HepG2 (cell line): ENCODE data around the gene GRIK4. TPM values are rescaled to one million over a fixed set of nuclear protein-coding genes. Genes with fewer than 3 reads are reported as not detected.
A peak's percentile ranks its signal among the peaks of the same experiment; 100 is the strongest.

Source experiments
- ATAC-seq: fragments of 200-7000 bp; cut with Tn5 transposase; 3 replicates; pipeline ENCODE4 v1.9.1; 2020; ENCODE audit warnings: mild to moderate bottlenecking, moderate library complexity
- BruUV-seq: library from RNA; stranded (reverse); fragments of 400-500 nt; replicated peaks from 2 replicates; lab custom pipeline; 2021; lab: Mats Ljungman, UMichigan
- CTCF ChIA-PET: fragments of 300-600 bp; formaldehyde crosslinking; extraction: SDS; loops from one replicate; lab custom pipeline; 2021; ENCODE audit warnings: low total read pairs, inconsistent platforms, low intra/inter-chr PET ratio; lab: Yijun Ruan, JAX
- POLR2A ChIA-PET: fragments of 350-600 bp; sonication (Branson Sonifier 250); formaldehyde crosslinking; loops from one replicate; lab custom pipeline; 2020; ENCODE audit warnings: antibody characterized with exemption, inconsistent platforms; lab: Yijun Ruan, JAX
- DNase-seq: peaks from one replicate; pipeline ENCODE4 v3.0.0-alpha.2; 2015; ENCODE audit warnings: low spot score
- FAIRE-seq: peaks from 3 replicates; lab custom pipeline; 2011; peaks lifted over from hg19 to GRCh38; lab: Jason Lieb, UNC
- H2AFZ ChIP-seq: one replicate; pipeline ENCODE4 v1.6.1; 2011; ENCODE audit warnings: low read length, inconsistent platforms
- H3K27ac ChIP-seq: fragments of 300-600 bp; 3 replicates; pipeline ENCODE4 v1.8.0; 2011; ENCODE audit warnings: mixed run types, mild to moderate bottlenecking, mixed read lengths, low read length, inconsistent platforms; ENCODE audit not compliant: insufficient read depth; ENCODE audit errors: extremely low read length
- H3K27me3 ChIP-seq, 2 experiments: fragments of 200-600 bp in 1 of 2; 2 replicates in 1 of 2; 3 replicates in 1 of 2; pipeline versions ENCODE4 v1.6.0 to v1.8.0; 2011; ENCODE audit warnings: low read length in 2 of 2, mild to moderate bottlenecking in 2 of 2, moderate library complexity in 2 of 2, inconsistent platforms in 1 of 2; ENCODE audit not compliant: insufficient read depth in 2 of 2, control insufficient read depth in 1 of 2
- H3K36me3 ChIP-seq, 2 experiments: fragments of 200-600 bp in 1 of 2; replicated peaks in 1 of 2; 2 replicates in 1 of 2; 3 replicates in 1 of 2; pipeline versions ENCODE4 v1.5.1 to v1.8.0; 2011; ENCODE audit warnings: low read length in 2 of 2, inconsistent platforms in 1 of 2; ENCODE audit not compliant: insufficient read depth in 2 of 2, control insufficient read depth in 1 of 2
- H3K4me1 ChIP-seq: 2 replicates; pipeline ENCODE4 v1.5.1; 2012; ENCODE audit warnings: low read length, inconsistent platforms; ENCODE audit not compliant: insufficient read depth
- H3K4me2 ChIP-seq: 2 replicates; pipeline ENCODE4 v1.6.0; 2011; ENCODE audit warnings: low read depth, low read length, inconsistent platforms
- H3K4me3 ChIP-seq, 3 experiments: fragments of 200-600 bp in 1 of 3; sonication (generic), shearing (Covaris generic) in 1 of 3; replicated peaks in 1 of 3; 2 replicates each; pipeline ENCODE4 v1.5.1; 2011 to 2016; ENCODE audit warnings: low read length in 3 of 3, inconsistent platforms in 2 of 3, low read depth in 2 of 3, mild to moderate bottlenecking in 2 of 3, control low read depth in 1 of 3, mixed read lengths in 1 of 3; ENCODE audit not compliant: insufficient read depth in 1 of 3
- H3K79me2 ChIP-seq: one replicate; pipeline ENCODE4 v1.6.1; 2011; ENCODE audit warnings: low read length, inconsistent platforms; ENCODE audit not compliant: insufficient read depth
- H3K9ac ChIP-seq: 2 replicates; pipeline ENCODE4 v1.6.0; 2011; ENCODE audit warnings: mild to moderate bottlenecking, low read depth, low read length, inconsistent platforms; ENCODE audit not compliant: insufficient read depth
- H3K9me3 ChIP-seq: 2 replicates; pipeline ENCODE4 v1.5.1; 2012; ENCODE audit warnings: mild to moderate bottlenecking, low read length
- H4K20me1 ChIP-seq: 2 replicates; pipeline ENCODE4 v1.6.0; 2011; ENCODE audit warnings: inconsistent platforms, mild to moderate bottlenecking, low read length, moderate library complexity; ENCODE audit not compliant: insufficient read depth
- AGO1 ChIP-seq: fragments of 200-400 bp; formaldehyde crosslinking; IDR thresholded peaks from 2 replicates; pipeline ENCODE4 v1.6.1; 2017; ENCODE audit warnings: mild to moderate bottlenecking, low read depth, low read length, moderate library complexity; ENCODE audit not compliant: poor library complexity, severe bottlenecking
- AKAP8 ChIP-seq: sonication (generic); formaldehyde crosslinking; IDR thresholded peaks from 2 replicates; pipeline ENCODE4 v1.5.1; 2020; ENCODE audit warnings: mild to moderate bottlenecking, missing genetic modification reagents
- CEBPB ChIP-seq: IDR thresholded peaks from 2 replicates; pipeline ENCODE4 v1.6.1; 2011; ENCODE audit warnings: low read depth, low read length, improper control_type of control experiment, borderline replicate concordance
- MAF1 ChIP-seq: sonication (generic); formaldehyde crosslinking; IDR thresholded peaks from 2 replicates; pipeline ENCODE4 v1.5.0; 2020; ENCODE audit warnings: missing genetic modification reagents, borderline replicate concordance
- RAD51 ChIP-seq: fragments of 450-650 bp; IDR thresholded peaks from 2 replicates; pipeline ENCODE4 v1.6.1; 2016; ENCODE audit warnings: borderline replicate concordance
- REPIN1 ChIP-seq: sonication (generic); formaldehyde crosslinking; IDR thresholded peaks from 2 replicates; pipeline ENCODE4 v1.8.0; 2022; ENCODE audit warnings: missing genetic modification reagents, low read depth, mild to moderate bottlenecking, borderline replicate concordance
- RFX3 ChIP-seq: IDR thresholded peaks from 2 replicates; pipeline ENCODE4 v1.6.1; 2016; ENCODE audit warnings: missing biosample characterization, missing genetic modification reagents
- YY1 ChIP-seq: IDR thresholded peaks from 2 replicates; pipeline ENCODE4 v1.6.1; 2011; ENCODE audit warnings: low read length, low read depth, moderate library complexity, mild to moderate bottlenecking; ENCODE audit not compliant: insufficient read depth, insufficient replicate concordance
- ZFP41 ChIP-seq: sonication (generic); formaldehyde crosslinking; IDR thresholded peaks from 2 replicates; pipeline ENCODE4 v1.4.0; 2020; ENCODE audit warnings: mild to moderate bottlenecking, missing genetic modification reagents, borderline replicate concordance
- ZFX ChIP-seq: sonication (generic); formaldehyde crosslinking; IDR thresholded peaks from 2 replicates; pipeline ENCODE4 v1.4.0; 2020; ENCODE audit warnings: mild to moderate bottlenecking, low read depth, missing genetic modification reagents, moderate library complexity
- ZNF296 ChIP-seq: sonication (generic); formaldehyde crosslinking; conservative IDR thresholded peaks from 2 replicates; pipeline ENCODE4 v1.5.0; 2020; ENCODE audit warnings: mild to moderate bottlenecking, missing genetic modification reagents
- ZNF446 ChIP-seq: sonication (generic); formaldehyde crosslinking; IDR thresholded peaks from 2 replicates; pipeline ENCODE4 v1.5.0; 2020; ENCODE audit warnings: mild to moderate bottlenecking, missing genetic modification reagents
- ZNF503 ChIP-seq: sonication (generic); formaldehyde crosslinking; IDR thresholded peaks from 2 replicates; pipeline ENCODE4 v1.4.0; 2020; ENCODE audit warnings: missing genetic modification reagents
- ZNF607 ChIP-seq: sonication (generic); formaldehyde crosslinking; IDR thresholded peaks from 2 replicates; pipeline ENCODE4 v1.5.1; 2020; ENCODE audit warnings: missing genetic modification reagents, mild to moderate bottlenecking, borderline replicate concordance
- ZNF749 ChIP-seq: sonication (generic); formaldehyde crosslinking; IDR thresholded peaks from 2 replicates; pipeline ENCODE4 v1.8.0; 2022; ENCODE audit warnings: mild to moderate bottlenecking, missing genetic modification reagents, moderate library complexity, borderline replicate concordance
- WGBS: methylation state at CpG from one replicate; pipeline ENCODE4 v1.1.6; 2017; ENCODE audit warnings: low lambda C conversion rate; 5-methylcytosine and 5-hydroxymethylcytosine counted together
- in situ Hi-C: cut with HindIII; loops from 2 replicates; pipeline ENCODE4 v1.10.0; 2017; ENCODE audit warnings: low pct_unique_long_range_greater_than_20kb; ENCODE audit not compliant: extremely low pct_ligation_motif_present
- intact Hi-C: fragments of 100-400 bp; cut with micrococcal nuclease; formaldehyde crosslinking; loops from one replicate; pipeline ENCODE4 v1.10.0; 2022; ENCODE audit not compliant: unreplicated experiment
- polyA plus RNA-seq, 8 experiments: library from polyadenylated mRNA; depleted of rRNA in 3 of 8; stranded (reverse) in 7 of 8; unstranded in 1 of 8; fragments of >200 nt; fragmentation: Illumina TruSeq in 4 of 8; extraction: Trizol in 4 of 8; gene quantifications; 2 replicates each; pipeline versions ENCODE4 v1.2.1 to v1.2.3, GENCODE V29; 2011 to 2016; ENCODE audit warnings: low read depth in 4 of 8, missing spikeins in 1 of 8, mixed read lengths in 1 of 8; ENCODE audit not compliant: insufficient read depth in 1 of 8
- total RNA-seq, 5 experiments: library from RNA; depleted of rRNA; stranded (reverse); fragments of >200 nt; fragmentation: Illumina TruSeq; extraction: Trizol; gene quantifications; 2 replicates each; pipeline ENCODE4 v1.2.3, GENCODE V29; 2016; ENCODE audit warnings: low read depth in 1 of 5
- TF ChIP-seq, protein P1 (sequence below): sonication (generic); formaldehyde crosslinking; IDR thresholded peaks from 2 replicates; pipeline ENCODE4 v1.5.0; 2020; ENCODE audit warnings: mild to moderate bottlenecking, missing genetic modification reagents
- TF ChIP-seq, protein P2 (sequence below): sonication (generic); formaldehyde crosslinking; IDR thresholded peaks from 2 replicates; pipeline ENCODE4 v1.5.0; 2020; ENCODE audit warnings: mild to moderate bottlenecking, missing genetic modification reagents

Gene GRIK4
- total and polyA plus RNA-seq, 2 of the 13 experiments (the other 11 are each of a cell fraction or from before 2014, with no cell fraction given): 0.04 to 0.07 TPM

GRCh38 chr11:120540744-120541465 is 29.4 kb downstream of the GRIK4 start:
- peak; percentile 63 for DNase-seq
- no peak overlapping the region for H3K27ac ChIP-seq
- in situ Hi-C loops: no loop called here
- H4K20me1 ChIP-seq: no peaks in the 10 kb centered on the region
- H3K4me2 ChIP-seq: peak overlapping the region; percentile 60
- ATAC-seq: peak; percentile 91
- no peak overlapping the region for H2AFZ ChIP-seq
- no peaks in the 10 kb centered on the region for H3K9me3 ChIP-seq
- H3K4me3 ChIP-seq: peak overlapping the region in 1 of 3 experiments; percentile 19; a peak in 2 of 6 replicates
- 2% methylated on average over 8 of the region's 8 CpGs for WGBS
- H3K27me3 ChIP-seq: no peaks in the 10 kb centered on the region
- intact Hi-C loops: no loop called here
- no TSS peak for BruUV-seq
- no peak for FAIRE-seq
- no peaks in the 10 kb centered on the region for H3K79me2 ChIP-seq
- POLR2A ChIA-PET: interaction anchor here (1.0 to 2.6 kb wide), 4 partner anchors 10 to 145 kb away, joined by 3 to 10 read pairs (median 4); no protein-coding TSS in a partner anchor
- peaks cover 25% of the 10 kb centered on the region for H3K4me1 ChIP-seq
- H3K36me3 ChIP-seq: no peaks in the 10 kb centered on the region
- CTCF ChIA-PET: no interaction called here
- H3K9ac ChIP-seq: no peak overlapping the region
- TF ChIP-seq ZFP41 (CRISPR knock-in tag): no peak
- no peak for TF ChIP-seq RAD51
- TF ChIP-seq AKAP8 (CRISPR knock-in tag): no peak
- peak; percentile 40; the same call in 1 of the 2 replicates for TF ChIP-seq CEBPB
- no peak for TF ChIP-seq MAF1 (CRISPR knock-in tag)
- TF ChIP-seq, protein P1, sequence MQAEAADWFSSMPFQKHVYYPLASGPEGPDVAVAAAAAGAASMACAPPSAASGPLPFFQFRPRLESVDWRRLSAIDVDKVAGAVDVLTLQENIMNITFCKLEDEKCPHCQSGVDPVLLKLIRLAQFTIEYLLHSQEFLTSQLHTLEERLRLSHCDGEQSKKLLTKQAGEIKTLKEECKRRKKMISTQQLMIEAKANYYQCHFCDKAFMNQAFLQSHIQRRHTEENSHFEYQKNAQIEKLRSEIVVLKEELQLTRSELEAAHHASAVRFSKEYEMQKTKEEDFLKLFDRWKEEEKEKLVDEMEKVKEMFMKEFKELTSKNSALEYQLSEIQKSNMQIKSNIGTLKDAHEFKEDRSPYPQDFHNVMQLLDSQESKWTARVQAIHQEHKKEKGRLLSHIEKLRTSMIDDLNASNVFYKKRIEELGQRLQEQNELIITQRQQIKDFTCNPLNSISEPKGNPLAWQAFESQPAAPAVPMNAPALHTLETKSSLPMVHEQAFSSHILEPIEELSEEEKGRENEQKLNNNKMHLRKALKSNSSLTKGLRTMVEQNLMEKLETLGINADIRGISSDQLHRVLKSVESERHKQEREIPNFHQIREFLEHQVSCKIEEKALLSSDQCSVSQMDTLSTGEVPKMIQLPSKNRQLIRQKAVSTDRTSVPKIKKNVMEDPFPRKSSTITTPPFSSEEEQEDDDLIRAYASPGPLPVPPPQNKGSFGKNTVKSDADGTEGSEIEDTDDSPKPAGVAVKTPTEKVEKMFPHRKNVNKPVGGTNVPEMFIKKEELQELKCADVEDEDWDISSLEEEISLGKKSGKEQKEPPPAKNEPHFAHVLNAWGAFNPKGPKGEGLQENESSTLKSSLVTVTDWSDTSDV (CRISPR knock-in tag): no peak
- no peak for TF ChIP-seq ZNF296 (CRISPR knock-in tag)
- TF ChIP-seq, protein P2, sequence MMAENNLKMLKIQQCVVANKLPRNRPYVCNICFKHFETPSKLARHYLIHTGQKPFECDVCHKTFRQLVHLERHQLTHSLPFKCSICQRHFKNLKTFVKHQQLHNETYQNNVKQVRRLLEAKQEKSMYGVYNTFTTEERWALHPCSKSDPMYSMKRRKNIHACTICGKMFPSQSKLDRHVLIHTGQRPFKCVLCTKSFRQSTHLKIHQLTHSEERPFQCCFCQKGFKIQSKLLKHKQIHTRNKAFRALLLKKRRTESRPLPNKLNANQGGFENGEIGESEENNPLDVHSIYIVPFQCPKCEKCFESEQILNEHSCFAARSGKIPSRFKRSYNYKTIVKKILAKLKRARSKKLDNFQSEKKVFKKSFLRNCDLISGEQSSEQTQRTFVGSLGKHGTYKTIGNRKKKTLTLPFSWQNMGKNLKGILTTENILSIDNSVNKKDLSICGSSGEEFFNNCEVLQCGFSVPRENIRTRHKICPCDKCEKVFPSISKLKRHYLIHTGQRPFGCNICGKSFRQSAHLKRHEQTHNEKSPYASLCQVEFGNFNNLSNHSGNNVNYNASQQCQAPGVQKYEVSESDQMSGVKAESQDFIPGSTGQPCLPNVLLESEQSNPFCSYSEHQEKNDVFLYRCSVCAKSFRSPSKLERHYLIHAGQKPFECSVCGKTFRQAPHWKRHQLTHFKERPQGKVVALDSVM: no peak
- no peak for TF ChIP-seq ZNF607 (CRISPR knock-in tag)
- 0 out of 2 replicates have a peak, but pooled peaks have one; percentile 23 for TF ChIP-seq ZFX
- TF ChIP-seq RFX3 (CRISPR knock-in tag): no peak
- TF ChIP-seq ZNF749 (CRISPR knock-in tag): no peak
- TF ChIP-seq AGO1: no peak
- no peak for TF ChIP-seq ZNF446 (CRISPR knock-in tag)
- TF ChIP-seq REPIN1 (CRISPR knock-in tag): no peak
- no peak for TF ChIP-seq YY1
- no peak for TF ChIP-seq ZNF503
